ENCODE data around the gene KRT13. TPM values are rescaled to one million over a fixed set of nuclear protein-coding genes. Genes with fewer than 3 reads are reported as not detected.

KRT13 gene
- total RNA-seq, 1 experiment from 2014 or later = 0.30 TPM

- H3K4me1 ChIP-seq = no peaks in the 10 kb centered on the region
- no peaks in the 10 kb centered on the region for H3K36me3 ChIP-seq
- no peak overlapping the region for H3K4me3 ChIP-seq
- H3K27me3 ChIP-seq = no peaks in the 10 kb centered on the region
- H3K9me3 ChIP-seq (replicated peaks) = no peaks in the 10 kb centered on the region
- no peak overlapping the region for H3K27ac ChIP-seq
- no peak for DNase-seq
Measured at GRCh38 chr17:41462705-41463104, 42.7 kb downstream of the KRT13 start.

GRCh38 chr17:41457676-41458075 lies 47.7 kb downstream of the KRT13 start:
- no peaks in the 10 kb centered on the region for H3K36me3 ChIP-seq
- no peak overlapping the region for H3K4me3 ChIP-seq
- DNase-seq = no peak
- no peaks in the 10 kb centered on the region for H3K27me3 ChIP-seq
- no peaks in the 10 kb centered on the region for H3K9me3 ChIP-seq (replicated peaks)
- H3K4me1 ChIP-seq = no peaks in the 10 kb centered on the region
- no peak overlapping the region for H3K27ac ChIP-seq

- no peaks in the 10 kb centered on the region for H3K36me3 ChIP-seq
Measured at GRCh38 chr17:41456204-41456603, 49.2 kb downstream of the KRT13 start.

GRCh38 chr17:41455236-41455635 lies 50.2 kb downstream of the KRT13 start:
- DNase-seq = no peak
- Histone ChIP-seq H3K9me3 (replicated peaks) (0 out of 2 replicates have a peak, but pooled peaks cover 4% of the 10 kb centered on the region), H3K27ac (no peak overlapping the region), H3K27me3 (no peaks in the 10 kb centered on the region), H3K4me3 (no peak overlapping the region), H3K4me1 (no peaks in the 10 kb centered on the region), H3K36me3 (no peaks in the 10 kb centered on the region)

More at GRCh38 chr17:41456204-41456603, 49.2 kb downstream of the KRT13 start:
- 0 out of 2 replicates have a peak, but pooled peaks cover 4% of the 10 kb centered on the region for H3K9me3 ChIP-seq (replicated peaks)
- no peak for DNase-seq
- no peaks in the 10 kb centered on the region for H3K27me3 ChIP-seq
- no peak overlapping the region for H3K4me3 ChIP-seq
- H3K27ac ChIP-seq = no peak overlapping the region
- H3K4me1 ChIP-seq = no peaks in the 10 kb centered on the region

GRCh38 chr17:41453066-41453465 lies 52.3 kb downstream of the KRT13 start:
- no peaks in the 10 kb centered on the region for H3K4me1 ChIP-seq
- no peak overlapping the region for H3K27ac ChIP-seq
- no peak for DNase-seq
- no peaks in the 10 kb centered on the region for H3K27me3 ChIP-seq
- 0 out of 2 replicates have a peak, but pooled peaks cover 4% of the 10 kb centered on the region for H3K9me3 ChIP-seq (replicated peaks)
- no peak overlapping the region for H3K4me3 ChIP-seq
- no peaks in the 10 kb centered on the region for H3K36me3 ChIP-seq

- no peak overlapping the region for H3K4me3 ChIP-seq
- DNase-seq = no peak
- H3K27me3 ChIP-seq = no peaks in the 10 kb centered on the region
- no peak overlapping the region for H3K27ac ChIP-seq
- 0 out of 2 replicates have a peak, but pooled peaks cover 4% of the 10 kb centered on the region for H3K9me3 ChIP-seq (replicated peaks)
- H3K36me3 ChIP-seq = no peaks in the 10 kb centered on the region
- no peaks in the 10 kb centered on the region for H3K4me1 ChIP-seq
Measured at GRCh38 chr17:41452281-41452680, 53.1 kb downstream of the KRT13 start.

GRCh38 chr17:41451154-41451728 lies 54.2 kb downstream of the KRT13 start:
- Histone ChIP-seq H3K4me3 (no peak overlapping the region), H3K9me3 (replicated peaks) (0 out of 2 replicates have a peak, but pooled peaks cover 4% of the 10 kb centered on the region), H3K36me3 (no peaks in the 10 kb centered on the region), H3K27me3 (no peaks in the 10 kb centered on the region), H3K27ac (no peak overlapping the region), H3K4me1 (no peaks in the 10 kb centered on the region)
- no peak for DNase-seq

Other genes with a start within 250 kb of the KRT13 start
- gene KRTAP9-6, start 240.2 kb downstream of the KRT13 start, total RNA-seq (2014; rRNA removed; shearing (Covaris generic)) = not detected in 2 replicates
- not detected in 2 replicates for gene KRTAP9-7, start 229.9 kb downstream of the KRT13 start, total RNA-seq (2014; rRNA removed; shearing (Covaris generic))
- not detected in 2 replicates for gene KRTAP29-1, start 202.8 kb downstream of the KRT13 start, total RNA-seq (2014; rRNA removed; shearing (Covaris generic))
- not detected in 2 replicates for gene KRTAP16-1, start 196.3 kb downstream of the KRT13 start, total RNA-seq (2014; rRNA removed; shearing (Covaris generic))
- gene KRTAP17-1, start 189.9 kb downstream of the KRT13 start, total RNA-seq (2014; rRNA removed; shearing (Covaris generic)) = not detected in 2 replicates
- not detected in 2 replicates for gene KRT33A, start 154.8 kb downstream of the KRT13 start, total RNA-seq (2014; rRNA removed; shearing (Covaris generic))
- not detected in 2 replicates for gene KRT33B, start 135.8 kb downstream of the KRT13 start, total RNA-seq (2014; rRNA removed; shearing (Covaris generic))
- 0.08 TPM in 1 of 2 replicates, not detected in the other for gene KRT34, start 123.3 kb downstream of the KRT13 start, total RNA-seq (2014; rRNA removed; shearing (Covaris generic))
- gene KRT31, start 108.0 kb downstream of the KRT13 start, total RNA-seq (2014; rRNA removed; shearing (Covaris generic)) = 0.08 TPM in 1 of 2 replicates, not detected in the other
- not detected in 2 replicates for gene KRT37, start 81.0 kb downstream of the KRT13 start, total RNA-seq (2014; rRNA removed; shearing (Covaris generic))
- not detected in 2 replicates for gene KRT38, start 64.6 kb downstream of the KRT13 start, total RNA-seq (2014; rRNA removed; shearing (Covaris generic))
- not detected in 2 replicates for gene KRT32, start 38.2 kb downstream of the KRT13 start, total RNA-seq (2014; rRNA removed; shearing (Covaris generic))
- gene KRT35, start 24.5 kb downstream of the KRT13 start, total RNA-seq (2014; rRNA removed; shearing (Covaris generic)) = not detected in 2 replicates
- gene KRT36, start 15.7 kb downstream of the KRT13 start, total RNA-seq (2014; rRNA removed; shearing (Covaris generic)) = not detected in 2 replicates
- 0.08 TPM in 1 of 2 replicates, not detected in the other for gene KRT15, start 13.3 kb upstream of the KRT13 start, total RNA-seq (2014; rRNA removed; shearing (Covaris generic))
- 0.25 TPM in 1 of 2 replicates, not detected in the other for gene KRT19, start 22.7 kb upstream of the KRT13 start, total RNA-seq (2014; rRNA removed; shearing (Covaris generic))
- not detected in 2 replicates for gene KRT9, start 66.4 kb upstream of the KRT13 start, total RNA-seq (2014; rRNA removed; shearing (Covaris generic))
- not detected in 2 replicates for gene KRT14, start 81.3 kb upstream of the KRT13 start, total RNA-seq (2014; rRNA removed; shearing (Covaris generic))
- gene KRT16, start 107.2 kb upstream of the KRT13 start, total RNA-seq (2014; rRNA removed; shearing (Covaris generic)) = 0.08 TPM in 1 of 2 replicates, not detected in the other
- 134 and 149 TPM in 2 replicates for gene KRT17, start 119.0 kb upstream of the KRT13 start, total RNA-seq (2014; rRNA removed; shearing (Covaris generic))
- 107 and 142 TPM in 2 replicates for gene EIF1, start 183.3 kb upstream of the KRT13 start, total RNA-seq (2014; rRNA removed; shearing (Covaris generic))
- gene GAST, start 206.7 kb upstream of the KRT13 start, total RNA-seq (2014; rRNA removed; shearing (Covaris generic)) = not detected in 2 replicates
- gene HAP1, start 229.0 kb upstream of the KRT13 start, total RNA-seq (2014; rRNA removed; shearing (Covaris generic)) = 0.08 and 0.10 TPM in 2 replicates

Data from SJCRH30 (cell line).